ENCODE measurements around the gene CXCL14. TPM values are rescaled to one million over a fixed set of nuclear protein-coding genes. Genes with fewer than 3 reads are reported as not detected.
A peak's percentile ranks its signal among the peaks of the same experiment; 100 is the strongest.

Gene CXCL14
- total RNA-seq, 1 donor from 2014 or later: 42.4 TPM

GRCh38 chr5:135565266-135565665, 13.5 kb downstream of the CXCL14 start:
- intact Hi-C loops (cut with DNase I): no loop called here
- no peak overlapping the region for H3K27ac ChIP-seq

GRCh38 chr5:135564331-135564730, 14.5 kb downstream of the CXCL14 start:
- DNase-seq: no peak
- TF ChIP-seq, protein P1, sequence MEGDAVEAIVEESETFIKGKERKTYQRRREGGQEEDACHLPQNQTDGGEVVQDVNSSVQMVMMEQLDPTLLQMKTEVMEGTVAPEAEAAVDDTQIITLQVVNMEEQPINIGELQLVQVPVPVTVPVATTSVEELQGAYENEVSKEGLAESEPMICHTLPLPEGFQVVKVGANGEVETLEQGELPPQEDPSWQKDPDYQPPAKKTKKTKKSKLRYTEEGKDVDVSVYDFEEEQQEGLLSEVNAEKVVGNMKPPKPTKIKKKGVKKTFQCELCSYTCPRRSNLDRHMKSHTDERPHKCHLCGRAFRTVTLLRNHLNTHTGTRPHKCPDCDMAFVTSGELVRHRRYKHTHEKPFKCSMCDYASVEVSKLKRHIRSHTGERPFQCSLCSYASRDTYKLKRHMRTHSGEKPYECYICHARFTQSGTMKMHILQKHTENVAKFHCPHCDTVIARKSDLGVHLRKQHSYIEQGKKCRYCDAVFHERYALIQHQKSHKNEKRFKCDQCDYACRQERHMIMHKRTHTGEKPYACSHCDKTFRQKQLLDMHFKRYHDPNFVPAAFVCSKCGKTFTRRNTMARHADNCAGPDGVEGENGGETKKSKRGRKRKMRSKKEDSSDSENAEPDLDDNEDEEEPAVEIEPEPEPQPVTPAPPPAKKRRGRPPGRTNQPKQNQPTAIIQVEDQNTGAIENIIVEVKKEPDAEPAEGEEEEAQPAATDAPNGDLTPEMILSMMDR (IDR thresholded peaks at IDR 0.05): no peak
- intact Hi-C loops (cut with DNase I): no loop called here
- H3K36me3 ChIP-seq: no peaks in the 10 kb centered on the region
- H3K27me3 ChIP-seq (ENCODE audit: low read depth): peaks cover 10% of the 10 kb centered on the region
- H3K4me1 ChIP-seq: peaks cover 6% of the 10 kb centered on the region
- no peak for ATAC-seq
- no peak overlapping the region for H3K27ac ChIP-seq
- no peak overlapping the region for H3K4me3 ChIP-seq
- no peaks in the 10 kb centered on the region for H3K9me3 ChIP-seq

More at GRCh38 chr5:135565266-135565665, 13.5 kb downstream of the CXCL14 start:
- H3K9me3 ChIP-seq: no peaks in the 10 kb centered on the region
- no peak for ATAC-seq
- peaks cover 6% of the 10 kb centered on the region for H3K4me1 ChIP-seq
- TF ChIP-seq, protein P1 (IDR thresholded peaks at IDR 0.05): no peak
- H3K4me3 ChIP-seq: no peak overlapping the region
- DNase-seq: no peak
- H3K27me3 ChIP-seq (ENCODE audit: low read depth): peaks cover 5% of the 10 kb centered on the region
- no peaks in the 10 kb centered on the region for H3K36me3 ChIP-seq

GRCh38 chr5:135561266-135561665, 17.5 kb downstream of the CXCL14 start:
- TF ChIP-seq, protein P1 (IDR thresholded peaks at IDR 0.05): no peak
- no peak overlapping the region for H3K27ac ChIP-seq
- ATAC-seq: no peak
- H3K27me3 ChIP-seq (ENCODE audit: low read depth): peaks cover 13% of the 10 kb centered on the region
- no peaks in the 10 kb centered on the region for H3K9me3 ChIP-seq
- intact Hi-C loops (cut with DNase I): no loop called here
- H3K36me3 ChIP-seq: no peaks in the 10 kb centered on the region
- peaks cover 6% of the 10 kb centered on the region for H3K4me1 ChIP-seq
- H3K4me3 ChIP-seq: no peak overlapping the region
- no peak for DNase-seq

DNA sequence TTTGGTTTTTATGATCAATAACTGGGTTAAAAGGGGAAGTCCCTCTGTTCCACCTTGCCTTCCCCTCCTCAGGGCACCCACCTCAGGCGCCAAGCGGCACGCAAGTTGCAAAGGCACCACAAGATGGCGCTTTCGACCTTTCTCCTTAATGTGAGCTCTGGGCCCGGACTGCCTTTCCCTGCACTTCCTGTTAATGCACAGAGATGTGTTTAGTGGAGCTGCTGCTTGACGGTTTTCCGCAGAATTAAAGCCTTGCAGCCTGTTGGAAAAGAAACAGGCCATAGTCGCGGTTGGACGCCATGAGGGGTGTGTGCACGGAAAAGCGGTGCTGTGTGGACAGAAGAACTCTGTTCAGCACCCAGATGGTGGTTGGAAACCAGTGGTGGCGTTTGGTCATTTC, 17.9 kb downstream of the CXCL14 start:
- DNase-seq (peak; percentile 80), ATAC-seq (peak; percentile 87 to 88)
- Histone ChIP-seq H3K27me3 (ENCODE audit: low read depth) (peaks cover 13% of the 10 kb centered on the region), H3K4me1 (peaks cover 6% of the 10 kb centered on the region), H3K9me3 (no peaks in the 10 kb centered on the region), H3K36me3 (no peaks in the 10 kb centered on the region), H3K4me3 (no peak overlapping the region), H3K27ac (no peak overlapping the region)
- TF ChIP-seq, protein P1 (IDR thresholded peaks at IDR 0.05): peak; percentile 80
- intact Hi-C loops (cut with DNase I): no loop called here

GRCh38 chr5:135559354-135559753, 19.4 kb downstream of the CXCL14 start:
- DNase-seq (no peak), ATAC-seq (no peak)
- H3K9me3 ChIP-seq: no peaks in the 10 kb centered on the region
- H3K4me1 ChIP-seq: peaks cover 6% of the 10 kb centered on the region
- no peak overlapping the region for H3K4me3 ChIP-seq
- TF ChIP-seq, protein P1 (IDR thresholded peaks at IDR 0.05): no peak
- no peaks in the 10 kb centered on the region for H3K36me3 ChIP-seq
- peaks cover 20% of the 10 kb centered on the region for H3K27me3 ChIP-seq (ENCODE audit: low read depth)
- intact Hi-C loops (cut with DNase I): no loop called here
- no peak overlapping the region for H3K27ac ChIP-seq
